Mammary microvascular endothelial cell (primary cell): ENCODE measurements around the gene MTFR2. TPM values are rescaled to one million over a fixed set of nuclear protein-coding genes. Genes with fewer than 3 reads are reported as not detected.

Experiments
- total RNA-seq: library from RNA; depleted of rRNA; stranded (reverse); fragments of >200 nt; gene quantifications from 2 replicates; pipeline ENCODE4 v1.2.3, GENCODE V29; 2015

The MTFR2 gene
- total RNA-seq = 8.9 and 11.3 TPM in 2 replicates

DNA sequence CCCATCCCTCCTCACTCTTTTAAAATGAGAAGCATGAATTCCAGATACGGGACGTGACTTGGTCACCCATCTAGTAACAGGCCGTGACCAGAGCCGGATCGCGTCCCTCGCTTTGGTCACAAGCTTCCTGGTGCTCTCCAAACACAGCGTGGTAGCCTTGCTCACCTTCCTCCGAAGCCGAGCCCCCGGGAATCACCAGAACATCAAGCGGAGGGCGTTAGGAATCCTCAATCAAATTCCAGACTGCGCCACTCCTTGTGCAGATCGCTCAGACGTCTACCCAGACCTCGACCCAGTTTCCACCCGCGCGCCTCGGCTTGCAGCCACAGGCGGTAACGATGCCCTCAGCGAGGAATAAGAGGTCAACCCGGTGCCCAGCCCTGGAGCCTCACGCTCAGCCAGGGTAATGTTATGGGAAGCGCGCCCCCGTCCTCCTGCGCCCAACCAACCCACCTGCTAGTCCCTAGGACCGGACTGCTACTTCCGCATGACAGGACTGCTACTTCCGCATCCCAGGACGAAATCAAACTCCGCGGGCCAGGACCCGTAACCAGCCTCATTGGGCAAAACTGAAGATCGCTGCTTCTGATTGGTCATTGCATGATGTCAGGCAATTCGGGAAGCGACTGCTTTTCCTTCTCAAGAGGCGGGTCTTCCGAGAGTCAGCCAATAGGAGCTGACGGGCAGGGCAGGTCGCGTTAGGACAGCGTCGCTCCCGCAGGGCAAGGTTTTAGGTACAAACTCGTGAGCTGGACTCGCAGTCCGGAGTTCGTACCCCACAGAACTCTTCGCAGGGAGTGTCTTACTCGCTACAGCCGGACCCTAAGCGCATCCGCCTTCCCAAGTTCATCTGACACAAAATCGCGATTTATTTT is at the start of gene MTFR2:
MTFR2 (minus strand) TSS at position 501 of the 875 bp plus-strand sequence. CDS start 1,212 bp downstream, outside the sequence.

DNA sequence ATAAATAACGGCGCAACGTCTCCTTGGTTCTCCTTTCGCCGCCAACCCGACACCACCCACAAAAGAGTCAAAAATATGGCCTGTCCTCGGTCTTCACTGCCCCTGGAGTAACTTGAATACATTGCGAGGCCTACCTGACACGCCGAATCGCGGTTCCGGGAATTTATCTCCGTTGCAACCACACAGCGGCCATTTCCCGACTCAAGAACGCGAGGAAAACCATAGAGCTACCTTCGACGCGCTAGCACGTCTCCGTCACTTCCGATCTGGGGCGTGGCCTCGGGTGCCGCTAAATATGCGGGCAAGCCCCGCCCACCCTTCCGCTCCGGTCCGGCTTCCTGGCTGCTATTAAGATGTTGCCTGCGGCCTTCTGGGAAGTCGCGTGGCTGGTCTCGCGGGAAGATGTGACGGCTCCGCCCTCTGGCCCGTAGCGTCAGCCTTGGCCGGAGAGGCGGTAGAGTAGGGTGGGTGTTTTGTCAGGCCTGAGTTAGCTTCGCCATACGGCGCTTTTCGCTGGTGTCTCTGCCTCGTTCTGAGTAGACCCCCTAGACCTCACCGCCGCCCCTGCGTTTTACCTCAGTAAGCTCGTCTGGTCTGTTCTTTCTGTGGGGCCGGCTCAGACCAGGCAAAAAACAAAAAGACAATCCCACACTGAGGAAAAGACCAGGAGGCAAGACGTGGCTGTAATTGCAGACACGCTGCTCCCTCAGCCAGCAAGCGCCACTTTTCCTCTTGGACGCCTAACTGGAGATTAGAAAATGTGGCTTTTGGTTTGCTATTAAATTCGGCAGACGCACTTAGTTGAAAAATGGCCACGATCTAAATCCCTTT is 39.7 kb upstream of the MTFR2 start, which contains the start of gene BCLAF1:
BCLAF1 (minus strand) TSS at position 268 of the 831 bp plus-strand sequence. CDS start 9,980 bp downstream, outside the sequence.

Other genes starting within 250 kb of the MTFR2 start
- 60.2 and 68.4 TPM in 2 replicates for gene BCLAF1, start 39.5 kb upstream of the MTFR2 start, total RNA-seq